Activated naive CD8-positive, alpha-beta T cell treated with anti-CD3 and anti-CD28 coated beads, Interleukin-2, amount 50 U/mL, for 24 hours (primary cell): ENCODE data around the gene KRT28.

Experiments
- ATAC-seq: fragments of 150-1000 bp; cut with Tn5 transposase; one replicate; pipeline ENCODE4 v1.10.0; 2021
- DNase-seq: peaks from one replicate; pipeline ENCODE4 v3.0.0; 2021
- H3K27ac Mint-ChIP-seq: one replicate; pipeline ENCODE4 v1.8.0; 2021; ENCODE audit warnings: mild to moderate bottlenecking, mixed read lengths
- H3K27me3 Mint-ChIP-seq: one replicate; pipeline ENCODE4 v1.8.0; 2021; ENCODE audit warnings: mixed read lengths
- H3K36me3 Mint-ChIP-seq: one replicate; pipeline ENCODE4 v1.8.0; 2021; ENCODE audit warnings: low read depth, mixed read lengths
- H3K4me1 Mint-ChIP-seq: one replicate; pipeline ENCODE4 v1.8.0; 2021; ENCODE audit warnings: mixed read lengths
- H3K4me3 Mint-ChIP-seq: one replicate; pipeline ENCODE4 v1.8.0; 2021; ENCODE audit warnings: mild to moderate bottlenecking, moderate library complexity, mixed read lengths
- H3K9me3 Mint-ChIP-seq: one replicate; pipeline ENCODE4 v1.8.0; 2021; ENCODE audit warnings: mixed read lengths

KRT28 gene

DNA sequence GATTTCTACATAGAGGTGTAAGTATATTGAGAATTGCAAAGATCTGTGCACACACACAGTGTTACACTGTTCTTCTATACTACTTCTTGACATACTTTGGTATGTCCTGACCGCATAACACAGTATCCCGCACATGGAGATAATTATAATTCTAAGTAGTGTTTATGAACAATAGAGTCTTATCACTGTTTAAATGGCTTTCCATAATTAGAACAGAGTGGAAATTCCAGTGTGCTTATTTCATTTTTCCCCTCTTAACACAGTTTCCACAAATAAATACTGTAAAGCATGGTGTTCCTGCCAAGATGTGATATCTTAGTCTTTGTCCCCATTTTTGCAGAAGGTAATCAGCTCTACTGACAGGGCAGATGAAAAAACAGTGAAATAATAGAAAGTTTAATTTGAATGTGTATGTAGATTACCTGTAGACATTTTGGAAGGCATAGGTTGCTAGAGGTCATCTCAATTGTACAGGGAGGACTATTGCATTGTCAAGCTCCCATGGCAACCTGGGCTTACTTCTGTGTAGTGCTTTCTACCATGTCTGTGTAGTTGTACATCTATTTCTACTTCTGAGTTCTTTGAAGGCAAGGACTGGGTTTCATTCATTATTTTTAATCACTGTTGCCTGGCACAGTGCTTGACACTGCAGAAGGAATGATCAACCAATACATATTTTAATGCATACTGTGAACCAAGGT is 10.1 kb upstream of the KRT28 start:
- DNase-seq (no peak), ATAC-seq (no peak)
- peaks cover 73% of the 10 kb centered on the region for H3K27me3 Mint-ChIP-seq
- H3K4me3 Mint-ChIP-seq = no peak overlapping the region
- no peaks in the 10 kb centered on the region for H3K36me3 Mint-ChIP-seq
- no peaks in the 10 kb centered on the region for H3K9me3 Mint-ChIP-seq
- no peak overlapping the region for H3K27ac Mint-ChIP-seq
- H3K4me1 Mint-ChIP-seq = no peaks in the 10 kb centered on the region

DNA sequence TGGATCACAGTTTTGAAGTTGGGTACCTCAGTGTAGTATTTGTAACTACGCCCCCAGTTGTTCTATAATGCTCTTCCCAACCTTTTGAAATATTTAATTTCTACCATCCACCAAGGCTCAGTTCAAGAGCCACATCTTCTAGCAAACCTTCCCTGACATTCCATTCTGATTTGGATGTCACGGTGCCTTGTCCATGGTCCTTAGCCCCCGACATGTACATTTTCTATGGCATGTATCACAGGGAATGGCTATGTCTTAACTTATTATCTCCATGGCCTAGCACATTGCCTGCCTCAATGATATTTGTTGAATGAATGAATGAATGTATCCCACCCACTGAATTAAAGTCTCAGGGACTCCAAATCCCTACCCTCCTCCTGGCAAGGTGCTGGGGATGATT is 6.4 kb upstream of the KRT28 start:
- H3K9me3 Mint-ChIP-seq = no peaks in the 10 kb centered on the region
- H3K27me3 Mint-ChIP-seq = peaks cover 53% of the 10 kb centered on the region
- DNase-seq = no peak
- no peak overlapping the region for H3K27ac Mint-ChIP-seq
- no peaks in the 10 kb centered on the region for H3K36me3 Mint-ChIP-seq
- H3K4me1 Mint-ChIP-seq = peaks cover 2% of the 10 kb centered on the region
- ATAC-seq = no peak
- no peak overlapping the region for H3K4me3 Mint-ChIP-seq

- no peak overlapping the region for H3K4me3 Mint-ChIP-seq
- H3K27me3 Mint-ChIP-seq = peaks cover 45% of the 10 kb centered on the region
- peak; percentile 84 for ATAC-seq
- no peaks in the 10 kb centered on the region for H3K36me3 Mint-ChIP-seq
- H3K9me3 Mint-ChIP-seq = no peaks in the 10 kb centered on the region
- no peak overlapping the region for H3K27ac Mint-ChIP-seq
- DNase-seq = peak; percentile 83
- peaks cover 2% of the 10 kb centered on the region for H3K4me1 Mint-ChIP-seq
These were observed 3.9 kb upstream of the KRT28 start for GRCh38 chr17:40803617-40804082.

DNA sequence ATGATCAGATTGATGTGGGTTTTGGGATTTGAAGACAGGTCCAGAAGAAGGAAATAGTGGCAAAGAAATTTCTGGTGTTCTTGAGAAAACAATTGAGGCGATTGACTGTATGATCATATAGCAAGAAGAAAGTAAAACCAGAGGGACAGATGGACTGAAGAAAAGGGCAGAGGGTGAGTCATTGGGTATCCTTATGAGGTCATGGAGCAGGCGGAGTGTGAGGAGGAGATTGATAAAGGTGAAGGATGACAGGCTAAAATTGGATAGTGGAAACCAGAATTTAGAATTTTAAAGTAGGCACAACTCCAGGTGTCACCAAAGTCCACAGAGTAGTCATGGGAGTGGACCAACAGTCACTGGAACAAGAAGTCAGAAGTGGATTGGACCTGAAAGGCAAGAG is 1.4 kb upstream of the KRT28 start:
- Mint-ChIP-seq H3K27ac (no peak overlapping the region), H3K4me1 (peaks cover 2% of the 10 kb centered on the region), H3K27me3 (peaks cover 36% of the 10 kb centered on the region), H3K4me3 (no peak overlapping the region), H3K36me3 (no peaks in the 10 kb centered on the region), H3K9me3 (no peaks in the 10 kb centered on the region)
- ATAC-seq = no peak
- DNase-seq = no peak

- no peaks in the 10 kb centered on the region for H3K9me3 Mint-ChIP-seq
- no peak for DNase-seq
- H3K27me3 Mint-ChIP-seq = peaks cover 38% of the 10 kb centered on the region
- no peak overlapping the region for H3K4me3 Mint-ChIP-seq
- no peaks in the 10 kb centered on the region for H3K36me3 Mint-ChIP-seq
- peaks cover 2% of the 10 kb centered on the region for H3K4me1 Mint-ChIP-seq
- no peak for ATAC-seq
- H3K27ac Mint-ChIP-seq = no peak overlapping the region
These were observed 622 bp upstream of the KRT28 start for GRCh38 chr17:40800381-40800780.

- Mint-ChIP-seq H3K36me3 (no peaks in the 10 kb centered on the region), H3K27me3 (peaks cover 35% of the 10 kb centered on the region), H3K4me3 (no peak overlapping the region), H3K27ac (no peak overlapping the region), H3K4me1 (no peaks in the 10 kb centered on the region), H3K9me3 (no peaks in the 10 kb centered on the region)
- ATAC-seq = no peak
- DNase-seq = no peak
These were observed 2.9 kb downstream of the KRT28 start for GRCh38 chr17:40796846-40797245.

DNA sequence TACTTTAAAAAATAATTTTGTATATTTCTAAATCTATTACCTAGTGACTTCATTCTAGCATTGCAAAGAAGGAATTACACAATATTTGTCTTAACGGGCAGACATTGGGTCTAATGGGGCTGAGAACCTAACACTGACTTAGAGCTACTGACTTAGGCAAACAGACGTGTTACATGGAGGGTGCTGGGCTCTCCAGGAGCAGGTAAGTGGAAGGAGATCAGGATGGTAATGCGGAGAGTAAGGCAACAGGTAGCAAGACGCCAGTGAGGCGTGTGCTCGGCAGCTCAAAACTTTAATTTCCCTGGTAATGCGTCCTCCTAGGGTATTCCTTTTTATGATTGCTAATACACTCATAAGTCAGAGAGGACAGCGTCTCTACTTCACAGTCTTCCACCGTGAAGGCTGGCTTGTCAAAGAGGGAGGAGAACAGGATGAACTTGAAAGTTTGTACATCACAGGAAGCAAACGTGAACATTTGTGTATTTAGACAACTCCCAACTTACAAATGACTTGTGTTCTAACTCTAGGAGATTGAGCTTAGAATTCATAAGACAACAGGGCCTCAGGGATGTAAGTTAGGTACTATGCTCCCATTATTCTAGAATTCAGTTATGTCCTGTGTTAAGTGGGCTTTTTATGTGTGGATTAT is 4.6 kb downstream of the KRT28 start:
- Mint-ChIP-seq H3K9me3 (no peaks in the 10 kb centered on the region), H3K27me3 (peaks cover 35% of the 10 kb centered on the region), H3K4me3 (no peak overlapping the region), H3K27ac (no peak overlapping the region), H3K4me1 (no peaks in the 10 kb centered on the region), H3K36me3 (no peaks in the 10 kb centered on the region)
- no peak for DNase-seq
- ATAC-seq = no peak

DNA sequence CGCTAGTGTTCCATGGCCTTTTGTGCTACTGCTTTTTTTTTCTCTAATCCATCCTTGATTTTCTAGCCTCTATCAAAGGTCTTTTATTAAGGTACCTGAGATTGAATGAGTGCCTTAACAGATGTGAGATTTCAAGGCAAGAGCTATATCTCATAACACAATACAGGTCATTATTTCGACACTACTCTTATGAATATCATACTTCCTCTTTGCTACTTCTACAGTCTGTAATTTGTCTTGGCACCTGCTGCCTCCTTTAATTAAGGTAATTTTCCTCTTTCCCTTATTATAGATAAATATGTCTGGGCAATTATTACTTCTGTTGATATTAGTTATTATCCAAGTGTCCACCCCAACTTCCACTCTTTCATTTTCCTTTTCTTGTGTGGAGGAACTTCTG is 5.3 kb downstream of the KRT28 start:
- ATAC-seq = no peak
- H3K27me3 Mint-ChIP-seq = peaks cover 33% of the 10 kb centered on the region
- H3K36me3 Mint-ChIP-seq = no peaks in the 10 kb centered on the region
- no peak for DNase-seq
- H3K27ac Mint-ChIP-seq = no peak overlapping the region
- H3K4me3 Mint-ChIP-seq = no peak overlapping the region
- no peaks in the 10 kb centered on the region for H3K9me3 Mint-ChIP-seq
- no peaks in the 10 kb centered on the region for H3K4me1 Mint-ChIP-seq

DNA sequence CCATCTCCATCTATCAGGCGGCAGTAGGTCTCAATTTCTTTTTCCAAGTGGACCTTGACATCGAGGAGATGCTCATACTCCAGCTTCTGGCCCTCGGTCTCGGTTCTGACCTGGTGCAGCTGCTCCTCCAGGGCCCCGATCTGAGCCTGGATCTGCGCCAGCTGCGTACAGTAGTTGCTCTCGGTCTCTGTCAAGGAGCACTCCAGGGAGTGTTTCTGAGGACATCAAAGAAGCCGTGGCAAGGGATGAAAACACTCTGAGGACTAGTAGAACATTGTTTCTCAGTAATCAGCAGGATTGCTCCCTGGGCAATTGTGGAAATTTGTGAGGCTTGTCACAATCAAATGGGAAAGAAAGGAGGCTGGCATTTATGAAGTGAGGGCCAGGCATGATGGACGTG is 5.9 kb downstream of the KRT28 start:
- Mint-ChIP-seq H3K27ac (no peak overlapping the region), H3K36me3 (no peaks in the 10 kb centered on the region)

DNA sequence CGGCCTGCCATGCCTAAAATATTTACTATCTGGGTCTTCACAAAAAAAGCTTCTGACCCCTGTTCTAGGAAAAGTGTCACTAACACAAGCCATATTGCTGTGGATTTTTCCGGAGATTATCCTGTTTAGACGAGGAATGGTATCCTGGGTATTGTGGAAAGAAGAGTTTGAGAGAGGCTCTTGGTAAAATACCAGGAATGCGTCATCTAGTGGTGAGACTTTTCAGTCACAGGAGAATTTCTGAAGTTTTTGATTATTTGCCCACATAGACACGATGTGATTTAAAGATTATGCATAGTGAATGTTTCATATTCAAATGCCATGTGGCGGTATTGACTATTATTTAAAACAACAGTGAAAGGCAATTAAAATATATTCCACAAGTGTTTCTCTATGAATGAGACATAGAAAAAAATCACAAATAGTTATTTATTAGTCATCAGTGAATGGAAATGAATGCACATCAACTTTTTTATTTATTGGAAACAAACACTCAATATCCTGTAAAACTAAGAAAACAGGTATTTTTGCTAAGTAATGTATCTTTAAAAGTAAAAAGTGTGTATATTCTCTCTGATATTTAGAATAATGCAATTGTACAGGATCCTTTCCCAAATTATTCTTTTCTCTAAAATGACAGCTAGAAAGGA is 7.8 kb downstream of the KRT28 start:
- H3K27ac Mint-ChIP-seq = no peak overlapping the region

More for the DNA sequence above, 5.9 kb downstream of the KRT28 start:
- ATAC-seq (no peak), DNase-seq (no peak)
- Mint-ChIP-seq H3K4me1 (no peaks in the 10 kb centered on the region), H3K4me3 (no peak overlapping the region), H3K9me3 (no peaks in the 10 kb centered on the region), H3K27me3 (peaks cover 28% of the 10 kb centered on the region)

DNA sequence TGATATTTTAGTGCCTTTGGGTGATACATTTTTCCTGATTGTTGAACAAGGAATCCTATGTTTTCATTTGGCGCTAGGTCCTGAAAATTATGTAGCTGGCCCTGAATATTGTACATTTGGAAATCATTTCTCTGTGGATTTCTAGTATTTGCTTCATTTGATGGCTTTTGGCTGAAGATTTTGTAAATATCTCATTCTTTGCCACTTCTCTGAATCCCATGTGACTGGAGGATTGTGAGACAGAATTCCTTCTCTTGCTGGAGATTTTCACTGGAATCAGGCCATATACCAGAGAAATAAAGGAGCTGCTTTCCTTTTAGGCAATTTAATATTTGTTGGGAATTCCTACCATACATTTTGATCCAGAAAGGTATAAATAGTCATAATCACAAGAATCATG is 8.6 kb downstream of the KRT28 start:
- DNase-seq (no peak), ATAC-seq (no peak)
- H3K27me3 Mint-ChIP-seq = peaks cover 23% of the 10 kb centered on the region
- H3K9me3 Mint-ChIP-seq = no peaks in the 10 kb centered on the region
- H3K36me3 Mint-ChIP-seq = no peaks in the 10 kb centered on the region
- no peaks in the 10 kb centered on the region for H3K4me1 Mint-ChIP-seq
- no peak overlapping the region for H3K4me3 Mint-ChIP-seq
- H3K27ac Mint-ChIP-seq = no peak overlapping the region

More for the DNA sequence above, 7.8 kb downstream of the KRT28 start:
- Mint-ChIP-seq H3K4me1 (no peaks in the 10 kb centered on the region), H3K36me3 (no peaks in the 10 kb centered on the region), H3K9me3 (no peaks in the 10 kb centered on the region), H3K27me3 (peaks cover 27% of the 10 kb centered on the region), H3K4me3 (no peak overlapping the region)
- ATAC-seq (no peak), DNase-seq (no peak)

GRCh38 chr17:40782450-40782849 is 17.3 kb downstream of the KRT28 start, which contains the start of gene KRT27:
TSS of gene KRT27 (minus strand) at chr17:40782550. CDS start at chr17:40782493, 57 bp downstream.
- Mint-ChIP-seq H3K4me3 (no peak within 1 kb of the TSS), H3K27ac (no peak within 1 kb of the TSS), H3K9me3 (no peaks in the 10 kb centered on the region), H3K36me3 (no peaks in the 10 kb centered on the region), H3K27me3 (peaks cover 52% of the 10 kb centered on the region), H3K4me1 (no peaks in the 10 kb centered on the region)
- no peak for DNase-seq
- no peak for ATAC-seq

DNA sequence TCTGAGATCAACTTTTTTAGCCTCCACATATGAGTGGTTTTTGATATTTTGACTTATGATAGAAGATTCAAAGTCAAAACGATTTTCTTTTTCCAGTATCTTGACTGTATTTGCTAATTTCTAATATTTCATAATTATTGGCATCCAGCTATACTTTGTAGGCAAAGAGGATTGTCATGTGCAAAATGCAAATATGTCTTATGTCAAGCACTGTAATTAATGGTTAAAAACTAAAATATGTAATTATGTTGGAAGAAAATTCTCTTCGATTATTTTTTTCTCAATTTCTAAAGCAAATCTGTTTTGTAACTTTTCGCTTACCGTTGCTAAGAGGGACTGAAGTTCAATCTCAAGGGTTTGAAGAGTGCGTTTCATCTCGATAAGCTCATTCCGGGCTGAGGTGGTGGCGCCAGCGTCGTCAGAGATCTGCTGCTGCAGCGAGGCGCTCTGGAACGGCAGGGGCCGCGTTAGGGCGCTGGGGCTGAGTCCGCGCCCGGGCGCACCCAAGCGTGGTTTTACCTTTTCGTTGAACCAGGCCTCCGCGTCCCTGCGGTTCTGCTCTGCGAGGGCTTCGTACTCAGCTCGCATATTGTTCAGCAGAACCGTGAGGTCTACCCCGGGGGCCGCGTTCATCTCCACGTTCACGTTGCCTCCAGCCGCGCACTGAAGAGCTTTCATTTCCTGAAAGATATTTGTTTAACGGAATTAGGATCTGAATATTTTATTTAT is 20.4 kb downstream of the KRT28 start:
- H3K27ac Mint-ChIP-seq = no peak overlapping the region

DNA sequence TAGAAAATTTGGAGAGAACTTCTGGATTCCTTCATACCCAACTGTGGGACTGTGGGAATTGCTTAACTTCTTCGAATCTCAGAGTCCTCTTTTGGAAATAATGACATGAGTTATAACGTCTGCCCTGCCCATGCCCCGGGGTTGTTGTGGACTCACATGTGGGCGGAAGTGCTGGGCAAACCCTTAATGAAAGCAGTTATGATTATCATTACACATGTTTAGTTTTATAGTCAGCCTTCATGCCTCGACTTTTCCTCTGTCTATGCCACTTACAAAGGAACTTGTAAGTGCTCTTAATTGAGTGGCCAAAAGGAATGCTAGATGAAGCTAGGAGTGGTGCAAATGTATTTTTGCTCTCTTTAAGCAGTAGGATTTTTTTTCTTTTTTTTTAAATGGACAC is 21.3 kb downstream of the KRT28 start:
- DNase-seq (no peak), ATAC-seq (no peak)
- Mint-ChIP-seq H3K4me3 (no peak overlapping the region), H3K36me3 (no peaks in the 10 kb centered on the region), H3K27me3 (peaks cover 62% of the 10 kb centered on the region), H3K9me3 (no peaks in the 10 kb centered on the region), H3K27ac (no peak overlapping the region), H3K4me1 (no peaks in the 10 kb centered on the region)

More for the DNA sequence above, 20.4 kb downstream of the KRT28 start:
- H3K4me3 Mint-ChIP-seq = peak overlapping the region; percentile 22
- DNase-seq (peak; percentile 27), ATAC-seq (no peak)
- H3K36me3 Mint-ChIP-seq = no peaks in the 10 kb centered on the region
- no peaks in the 10 kb centered on the region for H3K9me3 Mint-ChIP-seq
- peaks cover 60% of the 10 kb centered on the region for H3K27me3 Mint-ChIP-seq
- no peaks in the 10 kb centered on the region for H3K4me1 Mint-ChIP-seq
